H54 (cell line): Measurements from ENCODE around the gene TGFBR3L.

Experiments
- DNase-seq: peaks from one replicate; pipeline ENCODE4 v3.0.0; 2011; ENCODE audit warnings: low spot score, mixed read lengths; ENCODE audit not compliant: insufficient read length
- FAIRE-seq: peaks from 3 replicates; lab custom pipeline; 2011; peaks lifted over from hg19 to GRCh38; lab: Jason Lieb, UNC
- POLR2A ChIP-seq: IDR thresholded peaks from 2 replicates; pipeline ENCODE4 v1.6.1; 2011; ENCODE audit warnings: low read depth, mild to moderate bottlenecking, low read length

TGFBR3L gene

DNA sequence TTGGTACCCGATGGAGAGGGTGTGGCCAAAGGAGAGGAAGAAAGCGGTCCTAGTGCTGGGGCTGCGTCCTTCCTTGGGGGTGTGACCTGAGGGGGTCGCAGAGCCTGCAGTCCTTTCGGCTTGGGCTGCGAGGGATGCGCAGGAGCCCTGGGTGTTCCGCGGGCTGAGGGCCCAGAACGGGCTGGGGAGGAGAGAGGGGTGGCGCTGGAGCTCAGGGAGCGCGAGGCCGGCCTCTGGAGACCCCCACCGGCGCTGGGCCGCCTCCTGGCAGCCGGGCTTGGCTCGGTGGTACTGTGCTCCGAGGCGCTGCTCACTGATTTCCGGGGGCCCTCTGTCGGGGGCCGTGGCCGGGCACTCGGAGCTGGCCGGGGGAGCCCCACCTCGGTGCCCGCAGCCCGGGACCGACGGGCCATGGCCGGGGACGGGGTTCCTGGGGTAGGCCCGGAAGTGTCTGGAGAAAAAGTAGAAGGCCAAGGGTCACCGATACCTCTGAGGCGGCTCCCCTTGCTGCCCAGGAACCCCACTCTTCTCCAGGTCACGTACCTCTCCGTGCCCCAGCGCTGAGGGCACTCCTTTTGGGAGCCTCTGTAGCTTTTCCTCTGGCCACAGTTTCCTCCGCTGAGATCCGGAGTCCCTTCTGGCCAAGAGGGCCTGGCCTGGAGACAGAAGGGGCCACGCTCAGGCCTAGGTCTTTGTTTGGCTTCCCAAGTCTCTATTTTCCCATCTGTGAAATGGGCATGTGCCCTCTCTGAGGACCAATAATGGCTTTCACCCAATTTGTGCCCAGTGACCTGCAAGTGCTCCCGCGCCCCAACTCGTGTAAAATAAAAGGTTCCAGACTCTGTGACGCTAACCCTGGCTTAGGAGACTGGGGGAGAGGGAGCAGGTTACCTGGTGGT is 42.1 kb upstream of the TGFBR3L start:
- no peak for DNase-seq
- FAIRE-seq, result no peak
- TF ChIP-seq POLR2A, result no peak

DNA sequence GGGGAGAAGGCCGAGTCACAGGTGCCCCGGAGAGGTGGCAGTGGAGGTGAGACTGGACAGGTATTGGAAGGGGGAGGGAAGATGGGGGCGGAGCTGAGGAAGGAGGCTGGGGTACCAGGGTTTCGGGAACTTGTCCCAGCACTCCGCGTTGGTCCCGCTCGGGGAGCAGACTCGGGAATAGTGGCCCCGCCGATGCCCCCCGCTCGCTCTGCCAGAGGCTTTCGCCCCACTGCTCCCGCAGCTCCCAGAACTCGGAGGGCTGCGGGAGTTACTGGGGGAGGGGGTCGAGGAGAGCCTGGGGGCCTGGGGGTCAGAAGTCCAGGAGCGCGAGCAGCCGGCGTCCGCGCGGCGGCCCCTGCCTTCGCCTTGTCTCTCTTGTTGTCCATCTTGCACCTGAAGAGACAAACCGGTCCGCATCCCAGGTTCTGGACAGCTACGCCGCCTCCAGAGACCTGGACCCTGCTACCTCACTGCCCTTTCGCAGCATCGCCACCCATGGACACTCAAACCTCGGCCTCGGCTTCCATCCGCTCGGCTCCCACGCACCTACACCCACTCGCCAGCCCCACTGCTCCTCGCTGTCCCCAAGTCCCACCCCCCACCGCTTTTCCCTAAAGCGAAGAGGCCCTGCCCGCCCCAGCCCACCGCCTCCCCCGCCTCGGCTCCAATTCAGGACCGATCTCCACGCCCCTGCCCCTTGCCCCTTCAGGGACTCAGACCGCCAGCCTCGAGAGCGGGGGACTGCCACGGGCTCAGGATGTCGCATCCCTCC is 41.1 kb upstream of the TGFBR3L start:
- TF ChIP-seq POLR2A, result no peak
- FAIRE-seq, result no peak
- DNase-seq, result no peak

DNA sequence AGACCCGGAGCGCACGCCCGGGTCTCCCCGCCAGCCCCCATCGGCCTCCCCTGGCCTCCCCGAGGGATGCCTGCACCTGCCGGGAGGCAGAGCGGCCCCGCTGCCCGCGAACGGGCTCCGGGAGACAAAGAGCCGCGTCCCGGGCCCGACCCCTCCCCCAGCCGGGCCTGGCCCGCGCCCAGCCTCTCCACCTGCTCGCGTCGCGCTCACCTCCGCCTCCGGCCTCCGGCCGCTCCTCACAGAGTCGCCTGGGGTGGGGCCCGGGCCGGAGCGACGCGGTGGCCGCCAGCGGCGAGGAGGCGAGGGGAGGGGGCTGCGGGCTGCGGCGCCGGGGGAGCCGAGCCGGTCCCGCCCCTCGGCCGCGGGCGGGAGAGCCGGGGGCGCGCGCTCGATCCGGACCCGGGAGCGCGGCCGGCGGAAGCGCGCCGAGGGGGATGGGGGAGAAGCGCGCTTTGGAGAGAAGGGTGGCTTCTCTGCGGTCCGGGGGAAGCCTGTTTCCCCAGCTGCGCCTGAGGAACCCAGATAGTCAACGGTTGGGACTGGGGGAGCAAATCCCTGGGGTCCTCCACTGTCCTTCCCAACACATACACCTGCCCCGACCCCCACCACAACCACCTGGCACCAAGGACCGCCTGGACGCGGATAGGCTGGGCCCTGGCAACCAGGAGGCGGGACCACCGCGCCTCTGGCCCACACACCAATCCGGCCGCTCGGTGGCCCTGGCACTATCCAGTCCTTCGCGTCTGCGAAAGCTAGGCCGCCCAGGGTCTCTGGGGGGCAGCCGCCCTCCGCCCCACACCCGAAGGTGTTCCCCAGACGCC is 40.3 kb upstream of the TGFBR3L start, which contains the start of gene PRR36:
Gene PRR36 (minus strand): TSS at position 315 of the 821 bp plus-strand sequence. CDS start 701 bp downstream, outside the sequence.
- TF ChIP-seq POLR2A, result no peak
- FAIRE-seq, result no peak
- DNase-seq, result no peak

DNA sequence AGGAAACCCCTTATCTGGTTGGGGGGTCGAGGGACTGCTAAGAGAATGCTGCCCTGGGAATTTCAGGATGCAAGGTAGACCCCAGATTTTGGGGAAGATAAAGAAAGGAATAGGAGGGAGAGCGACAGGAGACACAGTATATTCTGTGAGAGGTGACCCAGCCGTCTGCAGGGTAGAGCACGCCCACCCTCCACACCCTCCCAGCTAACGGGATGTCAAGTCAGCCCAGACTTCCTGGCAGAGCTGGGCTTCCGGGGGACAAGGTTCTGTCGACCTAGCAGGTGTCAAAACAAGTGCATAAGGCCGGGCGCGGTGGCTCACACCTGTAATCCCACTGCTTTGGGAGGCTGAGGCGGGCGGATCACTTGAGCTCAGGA is 39.7 kb upstream of the TGFBR3L start:
- FAIRE-seq (no peak), DNase-seq (no peak)
- TF ChIP-seq POLR2A, result no peak

DNA sequence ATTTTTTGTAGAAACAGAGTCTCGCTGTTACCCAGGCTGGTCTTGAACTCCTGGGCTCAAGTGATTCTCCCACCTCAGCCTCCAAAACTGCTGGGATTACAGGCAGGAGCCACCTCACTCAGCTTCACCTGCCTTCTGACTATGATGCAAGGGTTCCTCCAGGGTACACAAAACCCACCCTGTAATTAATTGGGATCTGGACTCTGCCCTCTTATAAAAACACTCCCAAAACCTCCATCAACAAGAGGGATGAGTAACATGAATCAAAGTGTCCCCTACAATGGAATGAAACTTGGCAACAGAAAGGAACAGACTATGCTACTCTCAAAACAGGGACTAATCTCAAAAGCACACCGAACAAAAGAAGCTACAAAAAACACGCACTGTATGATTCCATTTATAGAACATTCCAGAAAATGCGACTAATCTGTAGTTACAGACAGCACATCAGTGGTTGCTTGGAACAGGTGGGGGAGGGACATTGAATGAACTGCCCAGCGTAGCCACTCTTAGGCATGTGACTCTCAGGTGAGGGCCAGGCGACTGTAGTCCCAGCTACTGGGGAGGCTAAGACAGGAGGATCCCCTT is 37.3 kb upstream of the TGFBR3L start:
- no peak for DNase-seq
- FAIRE-seq, result no peak
- no peak for TF ChIP-seq POLR2A

DNA sequence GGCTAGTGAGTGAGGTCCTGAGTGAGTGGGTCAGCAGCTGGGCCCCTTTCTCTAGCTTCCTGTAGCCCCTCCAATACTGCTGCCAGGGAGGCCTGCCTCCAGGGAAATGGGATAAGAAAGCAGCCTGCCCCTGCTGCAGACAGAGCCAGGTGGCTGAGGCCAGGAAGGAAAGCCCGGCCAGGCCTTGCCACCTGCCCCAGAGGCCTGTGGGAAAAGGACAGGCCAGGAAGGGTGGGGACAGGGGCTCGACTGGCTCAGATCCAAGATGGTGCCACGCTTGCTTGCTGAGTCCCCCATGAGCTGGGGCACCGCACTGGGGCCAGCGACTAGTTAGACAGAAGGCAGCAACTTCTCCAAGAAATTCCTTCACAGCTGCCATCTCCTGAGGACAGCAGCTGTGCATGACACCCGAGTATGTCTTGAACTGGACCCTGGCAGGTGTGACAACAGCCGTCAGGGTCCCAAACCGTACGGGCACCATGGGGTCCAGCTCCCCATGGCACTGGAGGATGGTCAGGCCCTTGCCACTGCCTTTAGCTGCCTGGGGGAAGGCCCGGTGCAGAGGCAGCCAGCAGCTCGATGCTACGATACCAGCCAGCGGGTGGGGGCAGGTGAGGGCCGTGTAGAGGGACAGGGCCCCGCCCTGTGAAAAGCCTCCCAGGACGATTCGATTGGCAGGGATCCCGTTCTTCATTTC is 35.4 kb upstream of the TGFBR3L start:
- TF ChIP-seq POLR2A, result no peak
- no peak for FAIRE-seq
- DNase-seq, result no peak

DNA sequence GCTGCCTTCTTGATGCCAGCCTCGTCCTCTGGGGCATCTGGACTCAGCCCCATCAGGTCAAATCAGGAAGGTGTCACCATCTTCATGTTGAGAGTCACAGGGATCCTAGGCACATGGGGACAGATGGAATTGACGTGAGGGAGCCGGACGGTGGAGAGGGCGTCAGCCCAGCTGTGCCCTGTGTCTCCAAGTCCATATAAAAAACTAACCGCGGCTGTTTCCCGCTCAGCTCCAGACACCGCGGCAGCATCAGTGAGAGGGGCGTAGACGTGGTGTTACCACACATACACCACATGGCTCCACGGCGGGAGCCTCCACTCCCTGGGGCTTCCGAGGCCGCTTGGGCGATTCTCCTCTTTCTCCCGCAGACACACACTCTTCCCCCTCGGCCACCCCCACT is 34.8 kb upstream of the TGFBR3L start:
- no peak for TF ChIP-seq POLR2A
- FAIRE-seq (no peak), DNase-seq (no peak)

DNA sequence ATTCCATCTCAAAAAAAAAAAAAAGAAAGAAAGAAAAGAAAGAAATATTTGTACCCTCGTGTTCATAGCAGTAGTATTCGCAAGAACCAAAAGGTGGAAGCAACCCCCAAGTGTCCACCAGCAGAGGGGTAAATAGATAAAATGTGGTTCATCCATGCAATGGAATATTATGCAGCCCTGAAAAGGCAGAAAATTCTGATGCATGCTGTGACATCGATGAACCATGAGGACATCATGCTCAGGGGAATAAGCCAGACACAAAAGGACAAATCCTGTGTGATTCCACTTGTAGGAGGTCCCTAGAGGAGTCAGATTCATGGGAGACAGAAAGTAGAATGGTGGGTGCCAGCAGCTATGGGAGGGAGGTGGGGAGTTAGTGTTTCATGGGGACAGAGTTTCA is 32.7 kb upstream of the TGFBR3L start:
- FAIRE-seq (no peak), DNase-seq (no peak)
- TF ChIP-seq POLR2A, result no peak

DNA sequence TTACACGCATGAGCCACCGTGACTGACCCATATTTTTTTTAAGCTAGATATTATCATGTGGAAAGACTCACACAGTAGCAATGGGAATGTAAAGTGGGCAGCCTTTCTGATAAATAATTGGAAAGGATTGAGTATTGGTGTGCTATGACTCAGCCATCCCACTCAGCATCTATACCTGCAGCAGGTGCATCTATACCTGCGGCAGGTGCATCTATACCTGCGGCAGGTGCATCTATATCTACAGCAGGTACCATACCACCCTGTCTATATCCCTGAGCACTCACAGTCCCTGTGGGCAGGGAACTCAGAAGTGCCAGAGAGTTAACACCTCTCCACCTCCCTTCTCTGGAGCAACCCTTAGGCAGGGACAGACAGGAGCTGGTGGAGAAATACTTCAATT is 31.5 kb upstream of the TGFBR3L start:
- FAIRE-seq, result no peak
- no peak for TF ChIP-seq POLR2A
- no peak for DNase-seq

DNA sequence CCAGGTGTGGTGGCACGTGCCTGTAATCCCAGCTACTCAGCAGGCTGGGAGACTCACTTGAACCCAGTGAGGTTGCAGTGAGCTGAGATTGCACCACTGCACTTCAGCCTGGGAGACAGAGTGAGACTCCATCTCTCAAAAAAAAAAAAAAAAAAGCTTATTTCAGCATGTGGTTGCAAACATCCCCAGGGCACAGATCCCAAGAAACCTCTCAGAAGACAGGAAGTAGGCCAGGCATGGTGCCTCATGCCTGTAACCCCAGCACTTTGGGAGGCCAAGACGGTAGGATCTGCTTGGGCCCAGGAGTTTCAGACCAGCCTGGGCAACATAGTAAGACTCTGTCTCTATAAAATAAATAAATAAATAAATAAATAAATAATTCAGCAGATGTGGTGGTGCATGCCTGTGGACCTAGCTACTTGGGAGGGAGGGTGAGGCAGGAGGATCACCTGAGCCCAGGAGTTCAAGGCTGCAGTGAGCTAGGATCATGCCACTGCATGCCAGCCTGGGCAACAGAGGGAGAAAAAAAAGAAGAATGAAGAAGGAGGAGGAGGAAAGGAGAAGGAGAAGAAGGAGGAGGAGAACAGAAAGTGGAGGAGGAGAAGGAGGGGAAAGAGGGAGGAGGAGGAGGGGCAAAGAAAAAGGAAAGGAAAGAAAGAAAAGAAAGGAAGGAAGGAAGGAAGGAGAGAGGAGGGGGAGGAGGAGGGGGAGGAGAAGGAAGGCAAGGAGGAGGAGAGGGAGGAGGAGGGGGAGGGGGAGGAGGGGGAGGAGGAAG is 30.6 kb upstream of the TGFBR3L start:
- no peak for TF ChIP-seq POLR2A
- DNase-seq, result no peak
- FAIRE-seq, result no peak

DNA sequence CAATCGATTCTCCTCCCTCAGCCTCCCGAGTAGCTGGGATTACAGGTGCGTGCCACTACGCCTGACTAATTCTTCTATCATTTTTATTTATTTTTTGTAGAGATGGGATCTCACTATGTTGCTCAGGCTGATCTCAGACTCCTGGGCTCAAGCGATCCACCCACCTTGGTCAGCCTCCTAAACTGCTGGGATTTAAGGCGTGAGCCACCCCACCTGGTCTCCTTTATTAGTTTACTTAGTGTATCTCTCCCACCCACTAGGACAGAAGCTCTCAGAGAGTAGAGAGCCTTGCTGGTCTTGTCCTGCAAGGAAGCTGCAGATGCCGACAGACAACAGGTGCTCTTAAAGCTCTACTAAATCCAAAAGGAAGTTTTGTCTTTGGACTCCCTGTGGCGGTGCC is 28.8 kb upstream of the TGFBR3L start:
- DNase-seq (no peak), FAIRE-seq (no peak)
- no peak for TF ChIP-seq POLR2A
